Caco-2 (cell line): Measurements from ENCODE around the gene IL1RAPL1. TPM values are rescaled to one million over a fixed set of nuclear protein-coding genes. Genes with fewer than 3 reads are reported as not detected.

Source experiments
- BruUV-seq: library from RNA; stranded (reverse); fragments of 400-500 nt; replicated peaks from 2 replicates; lab custom pipeline; 2021; lab: Mats Ljungman, UMichigan
- CTCF ChIA-PET: fragments of 300-600 bp; sonication (Branson Sonifier 250); formaldehyde crosslinking; loops from one replicate; lab custom pipeline; 2022; ENCODE audit warnings: antibody characterized with exemption; lab: Charles Lee
- POLR2A ChIA-PET: fragments of 300-600 bp; sonication (Branson Sonifier 250); formaldehyde crosslinking; loops from one replicate; lab custom pipeline; 2022; ENCODE audit warnings: antibody characterized with exemption; lab: Charles Lee
- DNase-seq, 2 experiments: peaks; one replicate each; pipeline versions ENCODE4 v3.0.0 to v3.0.0-alpha.2; 2020 to 2022
- H3K27me3 ChIP-seq: replicated peaks from 2 replicates; pipeline ENCODE4 v1.6.0; 2011; ENCODE audit warnings: low read length; ENCODE audit not compliant: control insufficient read depth, insufficient read depth
- H3K36me3 ChIP-seq: 2 replicates; pipeline ENCODE4 v1.5.1; 2011; ENCODE audit warnings: low read length; ENCODE audit not compliant: control insufficient read depth, insufficient read depth
- H3K4me1 ChIP-seq: fragments of 250-450 bp; sonication (Bioruptor Pico); 2 replicates; pipeline ENCODE4 v1.5.1; 2020; ENCODE audit warnings: mild to moderate bottlenecking
- H3K4me3 ChIP-seq: 2 replicates; pipeline ENCODE4 v1.5.1; 2011; ENCODE audit warnings: low read depth, mild to moderate bottlenecking, control low read depth, low read length
- H3K9me3 ChIP-seq: fragments of 250-450 bp; sonication (Bioruptor Pico); 2 replicates; pipeline ENCODE4 v1.5.1; 2020; ENCODE audit warnings: mild to moderate bottlenecking, moderate library complexity
- H3K27ac Mint-ChIP-seq: one replicate; pipeline ENCODE4 v1.8.0; 2022; ENCODE audit warnings: mixed read lengths; ENCODE audit not compliant: unreplicated experiment
- H3K27me3 Mint-ChIP-seq: one replicate; pipeline ENCODE4 v1.8.0; 2022; ENCODE audit warnings: mixed read lengths; ENCODE audit not compliant: insufficient read depth, unreplicated experiment
- H3K36me3 Mint-ChIP-seq: one replicate; pipeline ENCODE4 v1.8.0; 2022; ENCODE audit warnings: mild to moderate bottlenecking, mixed read lengths; ENCODE audit not compliant: insufficient read depth, unreplicated experiment
- H3K4me1 Mint-ChIP-seq: one replicate; pipeline ENCODE4 v1.8.0; 2022; ENCODE audit warnings: low read depth, mixed read lengths; ENCODE audit not compliant: unreplicated experiment
- H3K4me3 Mint-ChIP-seq: one replicate; pipeline ENCODE4 v1.8.0; 2022; ENCODE audit warnings: mild to moderate bottlenecking, moderate library complexity, mixed read lengths; ENCODE audit not compliant: unreplicated experiment
- H3K9me3 Mint-ChIP-seq: one replicate; pipeline ENCODE4 v1.8.0; 2022; ENCODE audit warnings: mixed read lengths; ENCODE audit not compliant: unreplicated experiment
- intact Hi-C: fragments of 100-400 bp; cut with micrococcal nuclease; formaldehyde crosslinking; loops from one replicate; pipeline ENCODE4 v1.10.0; 2022; ENCODE audit not compliant: unreplicated experiment
- total RNA-seq: library from RNA; stranded (reverse); gene quantifications from 2 replicates; pipeline ENCODE4 v1.2.3, GENCODE V29; 2022
- TF ChIP-seq, protein P1 (sequence below), 2 experiments: fragments of 200-600 bp in 1 of 2; IDR thresholded peaks; 1 replicate in 1 of 2; 2 replicates in 1 of 2; pipeline versions ENCODE4 v1.5.1 to v1.8.0; 2011 to 2022; ENCODE audit warnings: antibody characterized with exemption in 1 of 2, control low read depth in 1 of 2, inconsistent platforms in 1 of 2, low read depth in 1 of 2, low read length in 1 of 2, mild to moderate bottlenecking in 1 of 2, moderate library complexity in 1 of 2; ENCODE audit not compliant: insufficient read depth in 1 of 2, severe bottlenecking in 1 of 2, unreplicated experiment in 1 of 2

IL1RAPL1 gene
- total RNA-seq, 1 experiment from 2014 or later: not detected

DNA sequence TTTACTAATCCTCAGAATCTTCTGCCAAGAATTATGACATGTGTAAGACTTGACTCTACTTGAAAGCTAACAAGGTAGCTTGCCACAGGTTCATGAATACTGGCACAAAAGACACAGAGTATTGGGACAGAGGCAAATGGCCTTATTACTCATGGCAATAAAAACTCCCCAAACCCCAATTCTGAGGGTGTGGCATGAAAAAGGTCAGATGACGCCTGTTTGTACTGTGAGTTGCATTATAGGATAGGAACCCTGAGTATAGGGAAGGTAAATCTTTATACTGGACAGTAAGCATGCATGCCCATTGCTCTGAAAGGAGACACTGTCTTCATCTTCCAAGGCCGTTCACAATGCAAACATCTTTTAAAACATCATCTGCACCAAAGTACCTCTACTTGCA lies 600.0 kb downstream of the IL1RAPL1 start:
- Histone ChIP-seq H3K36me3 (no peaks in the 10 kb centered on the region), H3K4me1 (no peaks in the 10 kb centered on the region), H3K27me3 (no peaks in the 10 kb centered on the region), H3K9me3 (no peaks in the 10 kb centered on the region), H3K4me3 (no peak overlapping the region)
- no peak for DNase-seq
- ChIA-PET CTCF (no interaction called here), POLR2A (no interaction called here)
- Mint-ChIP-seq H3K27me3 (no peaks in the 10 kb centered on the region), H3K27ac (no peak overlapping the region), H3K36me3 (no peaks in the 10 kb centered on the region), H3K4me3 (no peak overlapping the region), H3K4me1 (no peaks in the 10 kb centered on the region), H3K9me3 (no peaks in the 10 kb centered on the region)
- intact Hi-C loops: no loop called here
- TF ChIP-seq, protein P1, sequence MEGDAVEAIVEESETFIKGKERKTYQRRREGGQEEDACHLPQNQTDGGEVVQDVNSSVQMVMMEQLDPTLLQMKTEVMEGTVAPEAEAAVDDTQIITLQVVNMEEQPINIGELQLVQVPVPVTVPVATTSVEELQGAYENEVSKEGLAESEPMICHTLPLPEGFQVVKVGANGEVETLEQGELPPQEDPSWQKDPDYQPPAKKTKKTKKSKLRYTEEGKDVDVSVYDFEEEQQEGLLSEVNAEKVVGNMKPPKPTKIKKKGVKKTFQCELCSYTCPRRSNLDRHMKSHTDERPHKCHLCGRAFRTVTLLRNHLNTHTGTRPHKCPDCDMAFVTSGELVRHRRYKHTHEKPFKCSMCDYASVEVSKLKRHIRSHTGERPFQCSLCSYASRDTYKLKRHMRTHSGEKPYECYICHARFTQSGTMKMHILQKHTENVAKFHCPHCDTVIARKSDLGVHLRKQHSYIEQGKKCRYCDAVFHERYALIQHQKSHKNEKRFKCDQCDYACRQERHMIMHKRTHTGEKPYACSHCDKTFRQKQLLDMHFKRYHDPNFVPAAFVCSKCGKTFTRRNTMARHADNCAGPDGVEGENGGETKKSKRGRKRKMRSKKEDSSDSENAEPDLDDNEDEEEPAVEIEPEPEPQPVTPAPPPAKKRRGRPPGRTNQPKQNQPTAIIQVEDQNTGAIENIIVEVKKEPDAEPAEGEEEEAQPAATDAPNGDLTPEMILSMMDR (IDR thresholded peaks at IDR 0.05; ENCODE audit: insufficient read depth in 1 of 2, low read depth in 1 of 2, low read length in 1 of 2, severe bottlenecking in 1 of 2, unreplicated experiment in 1 of 2): no peak
- BruUV-seq: no TSS peak

DNA sequence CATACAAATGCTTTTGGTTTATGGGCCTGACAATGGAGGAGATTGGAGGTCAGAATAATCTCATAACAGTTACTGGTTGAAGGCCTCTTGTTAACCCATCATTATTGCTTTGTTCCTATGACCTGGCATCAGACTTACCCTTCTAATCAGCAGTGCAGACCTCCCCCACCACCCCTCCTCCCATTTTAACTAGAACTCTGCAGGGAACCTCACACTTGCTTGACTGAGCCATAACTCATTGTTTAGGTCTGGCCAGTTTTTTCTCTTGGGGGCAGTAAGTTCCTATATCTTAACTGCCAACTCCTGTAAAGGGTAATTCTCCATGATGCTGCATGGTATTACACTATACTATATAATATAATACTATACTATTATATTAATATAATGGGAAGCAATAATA lies 609.3 kb downstream of the IL1RAPL1 start:
- Mint-ChIP-seq H3K27ac (no peak overlapping the region), H3K4me3 (no peak overlapping the region), H3K36me3 (no peaks in the 10 kb centered on the region), H3K27me3 (no peaks in the 10 kb centered on the region), H3K9me3 (no peaks in the 10 kb centered on the region), H3K4me1 (no peaks in the 10 kb centered on the region)
- no peaks in the 10 kb centered on the region for H3K27me3 ChIP-seq
- TF ChIP-seq, protein P1 (IDR thresholded peaks at IDR 0.05; ENCODE audit: insufficient read depth in 1 of 2, low read depth in 1 of 2, low read length in 1 of 2, severe bottlenecking in 1 of 2, unreplicated experiment in 1 of 2): no peak
- H3K4me3 ChIP-seq: no peak overlapping the region
- no peaks in the 10 kb centered on the region for H3K36me3 ChIP-seq
- ChIA-PET CTCF (no interaction called here), POLR2A (no interaction called here)
- BruUV-seq: no TSS peak
- H3K9me3 ChIP-seq: no peaks in the 10 kb centered on the region
- H3K4me1 ChIP-seq: no peaks in the 10 kb centered on the region
- intact Hi-C loops: no loop called here
- DNase-seq: no peak

DNA sequence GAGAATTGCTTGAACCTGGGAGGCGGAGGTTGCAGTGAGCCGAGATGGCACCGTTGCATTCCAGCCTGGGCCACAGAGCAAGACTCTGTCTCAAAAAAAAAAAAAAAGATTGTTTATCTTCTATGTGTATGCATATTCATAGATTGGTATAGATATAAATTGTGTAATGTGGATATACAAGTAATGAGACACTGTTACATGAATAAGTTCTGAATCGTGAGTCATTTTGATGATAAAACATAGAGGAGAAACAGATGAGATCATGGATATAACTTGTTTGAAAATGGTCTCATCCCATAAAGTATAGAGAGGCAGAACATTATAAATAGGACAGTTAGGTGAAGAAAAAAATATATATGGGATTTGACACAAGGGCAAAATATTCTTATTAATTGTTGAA lies 628.0 kb downstream of the IL1RAPL1 start:
- Mint-ChIP-seq H3K4me1 (no peaks in the 10 kb centered on the region), H3K9me3 (no peaks in the 10 kb centered on the region)
- intact Hi-C loops: no loop called here

More for the DNA sequence above, 628.0 kb downstream of the IL1RAPL1 start:
- TF ChIP-seq, protein P1 (IDR thresholded peaks at IDR 0.05; ENCODE audit: insufficient read depth in 1 of 2, low read depth in 1 of 2, low read length in 1 of 2, severe bottlenecking in 1 of 2, unreplicated experiment in 1 of 2): no peak
- BruUV-seq: no TSS peak
- no peaks in the 10 kb centered on the region for H3K27me3 Mint-ChIP-seq
- no peaks in the 10 kb centered on the region for H3K36me3 Mint-ChIP-seq
- no peak overlapping the region for H3K4me3 ChIP-seq
- no peaks in the 10 kb centered on the region for H3K27me3 ChIP-seq
- ChIA-PET POLR2A (no interaction called here), CTCF (no interaction called here)
- no peaks in the 10 kb centered on the region for H3K36me3 ChIP-seq
- H3K4me1 ChIP-seq: no peaks in the 10 kb centered on the region
- no peaks in the 10 kb centered on the region for H3K9me3 ChIP-seq
- no peak overlapping the region for H3K27ac Mint-ChIP-seq
- no peak overlapping the region for H3K4me3 Mint-ChIP-seq
- DNase-seq: no peak
